Endothelial cell of umbilical vein (primary cell): Measurements from ENCODE around the gene KCNQ5.

Source experiments
- CTCF ChIP-seq, 2 donors: IDR thresholded peaks; 1 replicate in 1 of 2; 2 replicates in 1 of 2; pipeline ENCODE4 v1.5.1; 2011; ENCODE audit warnings: low read length in 2 of 2, mild to moderate bottlenecking in 2 of 2, moderate library complexity in 2 of 2, control low read depth in 1 of 2, inconsistent platforms in 1 of 2, low read depth in 1 of 2; ENCODE audit not compliant: insufficient read depth in 1 of 2; ENCODE audit errors: extremely low read depth in 1 of 2
- EZH2 ChIP-seq: IDR thresholded peaks from 2 replicates; pipeline ENCODE4 v1.6.1; 2012; ENCODE audit warnings: borderline replicate concordance, low read depth, mild to moderate bottlenecking, moderate library complexity, low read length, inconsistent platforms; ENCODE audit not compliant: severe bottlenecking
- MAX ChIP-seq: IDR thresholded peaks from 2 replicates; pipeline ENCODE4 v1.6.1; 2011; ENCODE audit not compliant: insufficient read depth, insufficient read length
- MYC ChIP-seq: IDR thresholded peaks from one replicate; pipeline ENCODE4 v1.6.1; 2011; ENCODE audit warnings: mild to moderate bottlenecking, low read depth, low read length
- POLR2A ChIP-seq: IDR thresholded peaks from 2 replicates; pipeline ENCODE4 v1.6.1; 2012; ENCODE audit warnings: low read depth, mild to moderate bottlenecking, control low read depth, low read length
- POLR2AphosphoS5 ChIP-seq: IDR thresholded peaks from 2 replicates; pipeline ENCODE4 v1.6.1; 2012; ENCODE audit warnings: low read depth, mild to moderate bottlenecking, control low read depth, low read length, moderate library complexity; ENCODE audit not compliant: insufficient read depth

GRCh38 chr6:72639920-72640614 is 18.2 kb downstream of the KCNQ5 start:
- TF ChIP-seq POLR2A (no peak), CTCF (IDR thresholded peaks at IDR 0.05; ENCODE audit: extremely low read depth in 1 of 2, insufficient read depth in 1 of 2, low read depth in 1 of 2, low read length in 2 of 2) (no peak), EZH2 (no peak), MYC (no peak), POLR2AphosphoS5 (no peak), MAX (no peak)
